ENCODE measurements around the gene INPP4B.
A peak's percentile ranks its signal among the peaks of the same experiment; 100 is the strongest.

INPP4B gene

DNA sequence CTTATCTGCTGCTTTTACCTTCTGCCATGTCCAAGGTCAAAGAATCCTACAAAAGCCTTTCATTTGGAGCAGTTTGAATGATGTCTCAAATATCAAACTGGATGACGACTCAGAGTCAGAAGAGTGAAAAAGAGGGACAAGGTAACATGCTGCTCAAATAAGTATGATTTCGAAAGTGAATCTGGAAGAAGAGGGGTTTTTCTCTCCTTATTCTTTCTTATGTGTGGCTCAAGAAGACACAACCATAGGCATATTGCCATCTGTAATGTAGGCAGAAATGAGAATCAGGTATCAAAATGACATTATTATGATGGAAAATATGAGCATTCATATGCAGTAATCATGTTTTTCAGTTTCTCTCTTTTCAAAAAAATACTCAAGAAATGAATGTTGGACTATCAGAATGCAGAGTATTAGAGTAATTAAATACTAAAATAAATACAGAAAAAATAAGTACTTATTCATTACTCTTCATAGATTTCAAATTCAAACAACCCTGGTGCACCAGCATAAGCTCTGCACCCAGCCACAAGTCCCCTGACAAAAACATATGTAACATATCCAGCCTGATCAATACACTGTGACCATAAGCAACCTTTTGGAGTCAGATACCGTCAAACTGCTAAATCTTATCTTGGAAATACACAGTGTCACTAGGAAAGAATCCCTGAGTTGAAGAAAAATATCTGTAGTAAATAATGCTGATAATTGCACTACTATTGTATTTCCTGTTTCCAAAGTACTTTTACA, 468.6 kb downstream of the INPP4B start:
- no peak for DNase-seq (ENCODE audit: low read depth, low spot score)

DNA sequence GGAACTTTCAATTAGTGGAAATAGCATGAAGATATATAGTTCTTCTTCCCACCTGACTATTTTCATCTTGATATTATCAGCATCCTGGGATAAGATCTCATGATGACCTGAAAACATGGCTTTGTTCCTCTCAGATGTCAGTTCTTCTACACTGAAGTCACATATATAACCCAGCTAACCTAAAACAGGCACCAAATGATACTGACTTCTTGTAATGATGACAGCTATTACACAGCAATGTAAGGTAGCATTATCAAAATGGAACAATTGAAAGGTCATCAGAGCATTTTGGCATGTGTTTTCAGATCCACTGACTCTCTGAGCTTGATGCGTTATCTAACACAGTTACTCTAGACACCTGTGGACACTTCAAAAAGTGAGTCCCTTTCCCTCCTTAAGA, 469.9 kb downstream of the INPP4B start:
- DNase-seq (ENCODE audit: low read depth, low spot score): no peak

DNA sequence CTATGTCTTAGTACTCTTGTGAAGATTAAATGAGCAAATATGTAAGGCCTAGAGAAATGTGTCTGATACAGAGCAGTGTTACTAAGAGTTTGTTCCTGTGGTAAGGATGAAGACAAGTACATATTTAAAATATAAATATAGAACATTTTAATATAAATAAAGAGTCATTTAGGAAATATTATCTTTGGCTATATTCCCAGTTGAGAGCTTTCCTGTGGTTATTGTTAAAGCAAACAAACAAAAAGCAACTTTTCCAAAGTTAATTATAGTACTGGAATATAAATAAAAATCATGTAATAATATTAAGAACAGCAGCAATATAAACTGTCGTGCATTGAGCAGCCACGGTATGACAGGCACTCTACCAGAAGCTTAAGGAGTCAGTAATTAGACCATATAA, 472.5 kb downstream of the INPP4B start:
- no peak for DNase-seq (ENCODE audit: low read depth, low spot score)

GRCh38 chr4:142372530-142373260, 473.4 kb downstream of the INPP4B start:
- DNase-seq (ENCODE audit: low read depth, low spot score): no peak

- no peak for DNase-seq (ENCODE audit: low read depth, low spot score)
These were observed 477.0 kb downstream of the INPP4B start for GRCh38 chr4:142369141-142369540.

GRCh38 chr4:142367418-142368180, 478.5 kb downstream of the INPP4B start:
- DNase-seq (ENCODE audit: low read depth, low spot score): no peak

- no peak for DNase-seq (ENCODE audit: low read depth, low spot score)
These were observed 479.3 kb downstream of the INPP4B start for GRCh38 chr4:142366769-142367181.

- DNase-seq (ENCODE audit: low read depth, low spot score): no peak
These were observed 480.7 kb downstream of the INPP4B start for GRCh38 chr4:142365391-142365790.

DNA sequence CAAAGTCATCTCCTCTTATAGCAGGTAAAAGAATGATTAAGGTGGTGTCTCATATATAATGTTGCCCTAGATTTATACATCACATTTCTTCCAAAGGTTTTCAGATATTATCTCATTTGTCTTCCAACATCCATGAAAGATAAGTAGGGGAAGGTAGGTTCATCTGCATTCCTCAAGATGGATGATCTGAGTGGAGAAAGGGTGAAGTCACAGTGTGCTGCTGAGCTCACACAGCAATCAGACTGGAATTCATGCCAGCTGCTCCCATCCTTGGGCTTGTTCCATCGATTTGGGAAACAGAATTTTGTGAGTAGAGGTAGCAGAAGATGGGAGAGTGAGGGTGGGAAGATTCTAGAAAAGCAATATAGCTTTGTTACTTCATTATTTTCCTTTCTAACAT, 482.4 kb downstream of the INPP4B start:
- no peak for DNase-seq (ENCODE audit: low read depth, low spot score)

DNA sequence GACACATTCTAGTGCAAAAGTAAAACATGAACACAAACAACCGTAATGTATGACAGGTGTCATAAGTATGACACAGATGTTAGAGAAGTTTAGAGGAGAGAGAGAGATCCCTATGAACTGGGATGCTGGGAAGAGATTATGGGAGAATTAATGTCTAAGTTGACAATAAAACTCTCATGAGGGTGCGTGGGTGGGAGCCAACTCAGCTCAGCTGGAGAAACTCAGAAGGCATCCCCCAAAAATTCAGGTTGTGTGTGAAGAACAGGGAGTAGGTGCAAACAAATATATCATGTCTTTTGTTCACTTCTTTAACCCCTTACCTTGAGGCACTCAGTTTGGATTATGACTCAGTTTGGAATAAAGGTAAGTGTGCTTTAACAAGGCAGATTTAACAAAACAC, 484.1 kb downstream of the INPP4B start:
- no peak for DNase-seq (ENCODE audit: low read depth, low spot score)

- DNase-seq (ENCODE audit: low read depth, low spot score): no peak
These were observed 485.4 kb downstream of the INPP4B start for GRCh38 chr4:142360657-142361056.

- no peak for DNase-seq (ENCODE audit: low read depth, low spot score)
These were observed 487.4 kb downstream of the INPP4B start for GRCh38 chr4:142358656-142359055.

DNA sequence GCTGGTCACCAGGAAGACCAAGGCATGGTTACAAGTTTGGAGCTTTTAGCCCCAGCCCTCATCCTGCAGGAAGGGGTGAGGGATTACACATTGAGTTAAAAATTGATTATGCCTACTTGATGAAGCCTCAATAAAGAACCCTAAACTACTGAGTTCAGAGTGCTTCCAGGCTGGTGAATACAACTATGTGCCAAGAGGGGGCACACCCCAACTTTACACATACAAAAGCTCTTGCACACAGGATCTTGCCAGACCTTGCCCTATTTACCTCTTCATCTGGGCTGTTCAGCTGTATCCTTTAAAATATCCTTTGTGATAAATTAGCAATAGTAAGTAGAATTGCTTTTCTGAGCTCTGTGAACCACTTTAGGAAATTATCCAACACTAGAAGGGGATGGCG, 489.3 kb downstream of the INPP4B start:
- no peak for DNase-seq (ENCODE audit: low read depth, low spot score)

GRCh38 chr4:142356118-142356759, 489.9 kb downstream of the INPP4B start:
- DNase-seq (ENCODE audit: low read depth, low spot score): no peak

DNA sequence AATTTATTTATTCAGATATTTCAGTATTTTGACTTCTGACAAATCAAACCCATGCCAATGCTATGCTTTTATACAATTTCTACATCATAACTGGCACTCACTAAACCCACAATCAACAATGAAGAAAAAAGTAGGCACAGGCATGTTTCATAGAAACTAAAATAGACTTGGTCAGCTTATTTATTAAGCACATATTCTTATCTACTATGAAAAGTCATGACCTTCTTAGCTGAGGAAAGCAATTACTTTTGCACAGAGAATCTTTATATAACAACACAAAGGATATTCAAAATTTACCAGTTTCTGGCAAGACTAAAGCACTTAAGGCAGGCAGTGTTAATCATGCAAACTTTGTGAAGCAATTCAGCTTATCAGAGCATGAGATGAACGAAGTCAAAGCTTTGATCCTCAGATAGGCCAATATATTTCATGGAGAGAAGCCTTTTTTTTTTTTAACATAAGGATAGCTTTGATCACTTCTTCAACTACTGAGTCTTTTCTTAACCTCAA, 490.6 kb downstream of the INPP4B start:
- no peak for DNase-seq (ENCODE audit: low read depth, low spot score)

DNA sequence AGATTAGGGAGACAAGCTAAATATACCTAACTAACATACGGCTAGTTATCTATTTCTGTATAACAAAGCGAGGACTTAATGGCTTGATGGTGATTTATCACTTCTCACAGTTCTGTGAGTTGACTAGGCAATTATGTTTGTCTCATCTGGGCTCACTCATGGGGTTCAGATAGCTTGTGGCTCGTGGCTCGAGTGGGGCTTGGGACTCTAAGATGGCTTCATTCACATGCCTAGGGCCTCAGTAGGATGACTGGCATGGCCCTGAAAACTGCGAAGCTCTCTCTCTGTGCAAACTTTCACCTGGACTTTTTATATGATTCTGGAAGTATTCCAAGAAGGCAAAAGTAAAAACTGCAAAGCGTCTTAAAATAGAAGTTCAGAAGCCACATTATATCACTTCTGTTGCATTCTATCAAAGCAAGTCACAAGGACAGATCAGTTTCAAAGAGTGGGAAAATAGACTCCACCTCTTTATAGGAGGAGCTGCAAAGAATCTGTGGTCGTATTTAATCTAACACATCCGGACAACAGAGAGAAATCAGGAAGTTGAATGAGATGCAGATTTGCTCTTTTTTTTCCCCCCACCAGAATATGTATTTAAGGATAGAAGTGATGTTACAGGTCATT, 491.2 kb downstream of the INPP4B start:
- no peak for DNase-seq (ENCODE audit: low read depth, low spot score)

DNA sequence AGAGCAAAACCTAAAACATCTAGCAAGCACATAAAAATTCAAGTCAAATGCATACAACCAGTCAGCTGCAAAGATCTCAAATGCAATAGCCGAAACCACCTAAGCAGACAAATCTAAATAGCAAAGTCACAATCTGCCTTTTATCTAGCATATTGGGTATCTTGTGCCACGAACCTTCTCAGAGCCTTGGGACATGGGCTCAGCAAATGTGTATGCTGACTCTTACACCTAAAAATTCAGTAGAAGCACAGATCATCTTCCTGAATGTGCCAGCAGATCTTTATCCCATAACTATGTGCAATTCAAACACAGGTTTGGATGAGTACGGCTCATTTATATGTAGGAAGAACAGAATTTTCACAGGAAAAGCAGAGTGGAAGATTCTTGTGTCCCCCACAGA, 492.1 kb downstream of the INPP4B start:
- DNase-seq (ENCODE audit: low read depth, low spot score): no peak

- peak; percentile 23 for DNase-seq (ENCODE audit: low read depth, low spot score)
These were observed 492.9 kb downstream of the INPP4B start for GRCh38 chr4:142353149-142353738.

DNA sequence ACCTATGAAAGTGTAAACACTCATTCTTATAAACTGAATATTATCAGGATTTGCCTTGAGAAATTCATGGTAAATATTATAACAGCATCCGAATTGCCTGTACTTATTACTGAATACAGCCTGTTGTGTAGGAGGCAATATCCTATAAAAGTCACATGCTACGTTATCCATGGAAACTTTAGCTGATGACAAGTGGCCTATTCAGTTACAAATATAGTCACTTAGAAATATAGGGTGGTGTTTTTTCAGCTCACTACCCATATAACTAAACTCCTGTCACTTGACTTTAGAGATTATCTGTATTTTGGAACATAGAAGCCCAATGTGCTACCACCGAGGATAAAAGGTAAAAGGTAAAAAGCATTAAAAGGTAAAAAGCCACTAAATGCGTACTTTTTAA, 493.4 kb downstream of the INPP4B start:
- no peak for DNase-seq (ENCODE audit: low read depth, low spot score)

- no peak for DNase-seq (ENCODE audit: low read depth, low spot score)
These were observed 494.1 kb downstream of the INPP4B start for GRCh38 chr4:142351958-142352357.

GRCh38 chr4:142350871-142351270, 495.2 kb downstream of the INPP4B start:
- DNase-seq (ENCODE audit: low read depth, low spot score): no peak
